ENCODE measurements around the gene CDH4.

The CDH4 gene

GRCh38 chr20:61803915-61804751, 552.1 kb downstream of the CDH4 start:
- no peak for DNase-seq

GRCh38 chr20:61804752-61805295, 552.8 kb downstream of the CDH4 start:
- no peak for DNase-seq

GRCh38 chr20:61805365-61805764, 553.3 kb downstream of the CDH4 start:
- DNase-seq = no peak

- DNase-seq = no peak
Measured at GRCh38 chr20:61805781-61806180, 553.7 kb downstream of the CDH4 start.

GRCh38 chr20:61806314-61806713, 554.3 kb downstream of the CDH4 start:
- DNase-seq = no peak

- DNase-seq = no peak
Measured at GRCh38 chr20:61806995-61807394, 554.9 kb downstream of the CDH4 start.

- no peak for DNase-seq
Measured at GRCh38 chr20:61807471-61808160, 555.6 kb downstream of the CDH4 start.

- DNase-seq = no peak
Measured at GRCh38 chr20:61808447-61808846, 556.4 kb downstream of the CDH4 start.

GRCh38 chr20:61809006-61809770, 557.1 kb downstream of the CDH4 start:
- DNase-seq = no peak

- DNase-seq = no peak
Measured at GRCh38 chr20:61810066-61810737, 558.1 kb downstream of the CDH4 start.

- no peak for DNase-seq
Measured at GRCh38 chr20:61810738-61811135, 558.7 kb downstream of the CDH4 start.

GRCh38 chr20:61811166-61811565, 559.1 kb downstream of the CDH4 start:
- DNase-seq = no peak

GRCh38 chr20:61812121-61812844, 560.2 kb downstream of the CDH4 start:
- DNase-seq = no peak

GRCh38 chr20:61812845-61813485, 560.9 kb downstream of the CDH4 start:
- DNase-seq = no peak

GRCh38 chr20:61813791-61814190, 561.7 kb downstream of the CDH4 start:
- no peak for DNase-seq

GRCh38 chr20:61814244-61814643, 562.2 kb downstream of the CDH4 start:
- DNase-seq = no peak

- DNase-seq = no peak
Measured at GRCh38 chr20:61814726-61815125, 562.7 kb downstream of the CDH4 start.

GRCh38 chr20:61815176-61815575, 563.1 kb downstream of the CDH4 start:
- DNase-seq = no peak

GRCh38 chr20:61815678-61816077, 563.6 kb downstream of the CDH4 start:
- DNase-seq = no peak

- DNase-seq = no peak
Measured at GRCh38 chr20:61816606-61817460, 564.8 kb downstream of the CDH4 start.
